GM12878 (cell line): ENCODE data around the gene TRABD2A. TPM values are rescaled to one million over a fixed set of nuclear protein-coding genes. Genes with fewer than 3 reads are reported as not detected.

Experiments
- ATAC-seq: fragments of 200-7000 bp; cut with Tn5 transposase; 3 replicates; pipeline ENCODE4 v1.9.1; 2020; ENCODE audit warnings: mild to moderate bottlenecking, moderate library complexity
- Bru-seq: library from RNA; stranded (reverse); fragments of 400-500 nt; gene quantifications from one replicate; lab custom pipeline; 2021; lab: Mats Ljungman, UMichigan
- BruChase-seq, 2 experiments: library from RNA; stranded (reverse); fragments of 400-500 nt; gene quantifications; one replicate each; lab custom pipeline; 2021; lab: Mats Ljungman, UMichigan
- BruUV-seq: library from RNA; stranded (reverse); fragments of 400-500 nt; replicated peaks from 2 replicates; lab custom pipeline; 2021; lab: Mats Ljungman, UMichigan
- CTCF ChIA-PET: fragments of 300-600 bp; sonication (Branson Sonifier 250); formaldehyde crosslinking; extraction: SDS; loops from one replicate; lab custom pipeline; 2021; ENCODE audit warnings: inconsistent platforms; lab: Yijun Ruan, JAX
- POLR2A ChIA-PET: fragments of 350-600 bp; formaldehyde crosslinking; extraction: SDS; loops from one replicate; lab custom pipeline; 2021; ENCODE audit warnings: inconsistent platforms; lab: Charles Lee
- RAD21 ChIA-PET: fragments of 300-600 bp; sonication (Branson Sonifier 250); formaldehyde crosslinking; loops from one replicate; lab custom pipeline; 2023; ENCODE audit warnings: antibody characterized with exemption; ENCODE audit not compliant: unreplicated experiment; lab: Charles Lee
- SMC1A ChIA-PET: fragments of 300-600 bp; sonication (Branson Sonifier 250); formaldehyde crosslinking; loops from one replicate; lab custom pipeline; 2023; ENCODE audit not compliant: unreplicated experiment, uncharacterized antibody; lab: Charles Lee
- DNase-seq: peaks from one replicate; pipeline ENCODE4 v3.0.0-alpha.2; 2011; ENCODE audit warnings: low read depth, low spot score
- FAIRE-seq: peaks from 3 replicates; lab custom pipeline; 2011; peaks lifted over from hg19 to GRCh38; lab: Jason Lieb, UNC
- H2AFZ ChIP-seq: 2 replicates; pipeline ENCODE4 v1.6.0; 2011; ENCODE audit warnings: low read depth, low read length, control low read depth; ENCODE audit not compliant: control insufficient read depth
- H3K27ac ChIP-seq: 2 replicates; pipeline ENCODE4 v1.5.1; 2011; ENCODE audit warnings: control low read depth; ENCODE audit not compliant: control insufficient read depth, insufficient read depth
- H3K27me3 ChIP-seq, 2 experiments: replicated peaks in 1 of 2; 2 replicates each; pipeline versions ENCODE4 v1.6.0 to v1.6.1; 2011; ENCODE audit warnings: low read length in 1 of 2; ENCODE audit not compliant: control insufficient read depth in 2 of 2, insufficient read depth in 2 of 2
- H3K36me3 ChIP-seq, 2 experiments: 2 replicates each; pipeline ENCODE4 v1.5.1; 2011; ENCODE audit warnings: low read length in 1 of 2; ENCODE audit not compliant: control insufficient read depth in 2 of 2, insufficient read depth in 2 of 2
- H3K4me1 ChIP-seq: 2 replicates; pipeline ENCODE4 v1.6.1; 2011; ENCODE audit warnings: mild to moderate bottlenecking, low read length, moderate library complexity, mixed read lengths; ENCODE audit not compliant: control insufficient read depth, insufficient read depth
- H3K4me2 ChIP-seq: 2 replicates; pipeline ENCODE4 v1.6.0; 2011; ENCODE audit warnings: control low read depth; ENCODE audit not compliant: control insufficient read depth, insufficient read depth
- H3K4me3 ChIP-seq: fragments of 200-600 bp; sonication (generic); 2 replicates; pipeline ENCODE4 v1.5.1; 2016
- H3K79me2 ChIP-seq: 2 replicates; pipeline ENCODE4 v1.6.0; 2011; ENCODE audit warnings: low read length; ENCODE audit not compliant: control insufficient read depth, insufficient read depth
- H3K9ac ChIP-seq: 2 replicates; pipeline ENCODE4 v1.8.0; 2011; ENCODE audit warnings: low read length, control low read depth, mixed read lengths; ENCODE audit not compliant: control insufficient read depth, insufficient read depth
- H3K9me3 ChIP-seq: replicated peaks from 3 replicates; pipeline ENCODE4 v1.5.1; 2011; ENCODE audit warnings: mild to moderate bottlenecking, low read length; ENCODE audit not compliant: control insufficient read depth, insufficient read depth
- H4K20me1 ChIP-seq: 2 replicates; pipeline ENCODE4 v1.6.0; 2011; ENCODE audit not compliant: control insufficient read depth, insufficient read depth
- CEBPB ChIP-seq, 2 experiments: fragments of 150-350 bp in 1 of 2; IDR thresholded peaks; 2 replicates each; pipeline ENCODE4 v1.6.1; 2012 to 2014; ENCODE audit warnings: low read depth in 2 of 2, low read length in 2 of 2, borderline replicate concordance in 1 of 2, inconsistent platforms in 1 of 2
- FOS ChIP-seq: IDR thresholded peaks from 3 replicates; pipeline ENCODE4 v1.6.1; 2011; ENCODE audit warnings: borderline replicate concordance; ENCODE audit not compliant: insufficient read length; ENCODE audit errors: extremely low read depth
- IKZF2 ChIP-seq, 2 experiments: fragments of 450-650 bp; IDR thresholded peaks; 2 replicates each; pipeline ENCODE4 v1.6.1; 2017; ENCODE audit warnings: mild to moderate bottlenecking in 2 of 2, moderate library complexity in 2 of 2
- PKNOX1 ChIP-seq: fragments of 450-650 bp; IDR thresholded peaks from 2 replicates; pipeline ENCODE4 v1.6.1; 2016; ENCODE audit warnings: mild to moderate bottlenecking
- PRDM15 ChIP-seq: fragments of 450-650 bp; formaldehyde crosslinking; IDR thresholded peaks from 2 replicates; pipeline ENCODE4 v1.4.0; 2020; ENCODE audit warnings: mild to moderate bottlenecking, moderate library complexity
- WGBS: methylation state at CpG from one replicate; pipeline ENCODE4 v1.1.6; 2016; ENCODE audit warnings: low lambda C conversion rate; ENCODE audit not compliant: insufficient replicate concordance, insufficient coverage; ENCODE audit errors: missing lambda C conversion rate; 5-methylcytosine and 5-hydroxymethylcytosine counted together
- in situ Hi-C: fragments of 300-500 bp; cut with MboI; formaldehyde crosslinking; loops from 9 replicates; pipeline ENCODE4 v1.14.3; 2018; ENCODE audit warnings: mixed read lengths
- intact Hi-C: fragments of 100-400 bp; cut with micrococcal nuclease; formaldehyde crosslinking; loops from one replicate; pipeline ENCODE4 v1.14.2; 2022; ENCODE audit not compliant: unreplicated experiment
- long read RNA-seq, 2 experiments: library from polyadenylated mRNA; unstranded; transcript quantifications; one replicate each; pipeline ENCODE4 v2.0.0, GENCODE V29; 2019 to 2020
- polyA minus RNA-seq, 3 experiments: library from RNA; depleted of rRNA, polyadenylated mRNA; stranded (reverse); fragments of >200 nt; gene quantifications; 2 replicates each; pipeline ENCODE4 v1.2.3, GENCODE V29; 2011
- polyA plus RNA-seq, 11 experiments: library from polyadenylated mRNA; depleted of rRNA in 4 of 11; unstranded in 6 of 11; stranded (reverse) in 5 of 11; fragments of >200 nt; fragmentation: Nextera tagmentation in 4 of 11; fragmentation: Illumina TruSeq in 1 of 11; extraction: Ambion mirVana in 4 of 11; extraction: Trizol in 1 of 11; gene quantifications; 1 replicate in 1 of 11; 2 replicates in 10 of 11; pipeline versions ENCODE4 v1.2.1 to v1.2.3, GENCODE V29; 2011 to 2016; ENCODE audit warnings: inconsistent platforms in 2 of 11, missing spikeins in 2 of 11, low read depth in 1 of 11
- total RNA-seq, 4 experiments: library from RNA; depleted of rRNA in 3 of 4; stranded (reverse); fragments of >200 nt in 3 of 4; fragmentation: Illumina TruSeq in 1 of 4; extraction: Trizol in 1 of 4; gene quantifications; 2 replicates each; pipeline versions ENCODE4 v1.2.1 to v1.2.3, GENCODE V29; 2013 to 2021
- TF ChIP-seq, protein P1 (sequence below), 3 experiments: IDR thresholded peaks in 2 of 3; conservative IDR thresholded peaks in 1 of 3; 2 replicates each; pipeline ENCODE4 v1.5.1; 2011; ENCODE audit warnings: low read depth in 3 of 3, low read length in 3 of 3, mild to moderate bottlenecking in 3 of 3, control low read depth in 2 of 3, moderate library complexity in 2 of 3, inconsistent platforms in 1 of 3, mixed read lengths in 1 of 3; ENCODE audit not compliant: control insufficient read depth in 2 of 3, insufficient read depth in 1 of 3; ENCODE audit errors: extremely low read depth in 1 of 3

Gene TRABD2A, protein sequence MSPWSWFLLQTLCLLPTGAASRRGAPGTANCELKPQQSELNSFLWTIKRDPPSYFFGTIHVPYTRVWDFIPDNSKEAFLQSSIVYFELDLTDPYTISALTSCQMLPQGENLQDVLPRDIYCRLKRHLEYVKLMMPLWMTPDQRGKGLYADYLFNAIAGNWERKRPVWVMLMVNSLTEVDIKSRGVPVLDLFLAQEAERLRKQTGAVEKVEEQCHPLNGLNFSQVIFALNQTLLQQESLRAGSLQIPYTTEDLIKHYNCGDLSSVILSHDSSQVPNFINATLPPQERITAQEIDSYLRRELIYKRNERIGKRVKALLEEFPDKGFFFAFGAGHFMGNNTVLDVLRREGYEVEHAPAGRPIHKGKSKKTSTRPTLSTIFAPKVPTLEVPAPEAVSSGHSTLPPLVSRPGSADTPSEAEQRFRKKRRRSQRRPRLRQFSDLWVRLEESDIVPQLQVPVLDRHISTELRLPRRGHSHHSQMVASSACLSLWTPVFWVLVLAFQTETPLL
- 17.5 and 20.8 TPM in 2 replicates for total RNA-seq (2013; cell fraction: nucleolus; rRNA removed)
- total RNA-seq (2014; rRNA removed) (7.6 and 9.8 TPM in 2 replicates), total RNA-seq (2014; rRNA removed; fragmentation: Illumina TruSeq; extraction: Trizol) (4.7 and 5.1 TPM in 2 replicates), total RNA-seq (2021) (5.0 and 5.7 TPM in 2 replicates), polyA plus RNA-seq (2011; rRNA removed) (1.9 and 2.0 TPM in 2 replicates), polyA plus RNA-seq (2014; fragmentation: Illumina TruSeq; extraction: Trizol) (5.2 and 5.3 TPM in 2 replicates), polyA plus RNA-seq (2014; fragmentation: Nextera tagmentation; extraction: Ambion mirVana) (1 to 10 TPM; 1.4 to 2.3 TPM), polyA plus RNA-seq (2014; rRNA removed) (6.1 and 6.6 TPM in 2 replicates), polyA plus RNA-seq (2016; fragmentation: Nextera tagmentation; extraction: Ambion mirVana) (1 to 10 TPM; 3.0 to 3.1 TPM), polyA minus RNA-seq (2011; rRNA and poly(A)+ RNA removed) (3.1 TPM in 2 replicates), Bru-seq, nascent RNA (percentile 52 among the genes with signal in this experiment), BruChase-seq, experiment 1, labeled RNA remaining after a 6-hour chase (percentile 51 among the genes with signal in this experiment), BruChase-seq, experiment 2, labeled RNA remaining after a 2-hour chase (percentile 52 among the genes with signal in this experiment)
- polyA plus RNA-seq (2011; ENCODE audit: low read depth) = 0.21 TPM
- polyA plus RNA-seq (2011; cell fraction: cytosol; rRNA removed) = 1.8 and 2.0 TPM in 2 replicates
- 3.2 and 3.3 TPM in 2 replicates for polyA plus RNA-seq (2011; cell fraction: nucleus; rRNA removed)
- 0.39 and 0.49 TPM in 2 replicates for polyA plus RNA-seq (2012)
- polyA minus RNA-seq (2011; cell fraction: cytosol; rRNA and poly(A)+ RNA removed) = 1.4 TPM in 1 of 2 replicates, not detected in the other
- polyA minus RNA-seq (2011; cell fraction: nucleus; rRNA and poly(A)+ RNA removed) = 3.4 and 3.9 TPM in 2 replicates
- long read RNA-seq, experiment 1, partial matches to known transcripts = 0 of 1 reads
- long read RNA-seq, experiment 1, other reads (novel, unspliced or antisense) = 0 of 1 reads
- long read RNA-seq, experiment 2, partial matches to known transcripts = 0 of 15 reads
- long read RNA-seq, experiment 2, other reads (novel, unspliced or antisense) = 7 of 15 reads

DNA sequence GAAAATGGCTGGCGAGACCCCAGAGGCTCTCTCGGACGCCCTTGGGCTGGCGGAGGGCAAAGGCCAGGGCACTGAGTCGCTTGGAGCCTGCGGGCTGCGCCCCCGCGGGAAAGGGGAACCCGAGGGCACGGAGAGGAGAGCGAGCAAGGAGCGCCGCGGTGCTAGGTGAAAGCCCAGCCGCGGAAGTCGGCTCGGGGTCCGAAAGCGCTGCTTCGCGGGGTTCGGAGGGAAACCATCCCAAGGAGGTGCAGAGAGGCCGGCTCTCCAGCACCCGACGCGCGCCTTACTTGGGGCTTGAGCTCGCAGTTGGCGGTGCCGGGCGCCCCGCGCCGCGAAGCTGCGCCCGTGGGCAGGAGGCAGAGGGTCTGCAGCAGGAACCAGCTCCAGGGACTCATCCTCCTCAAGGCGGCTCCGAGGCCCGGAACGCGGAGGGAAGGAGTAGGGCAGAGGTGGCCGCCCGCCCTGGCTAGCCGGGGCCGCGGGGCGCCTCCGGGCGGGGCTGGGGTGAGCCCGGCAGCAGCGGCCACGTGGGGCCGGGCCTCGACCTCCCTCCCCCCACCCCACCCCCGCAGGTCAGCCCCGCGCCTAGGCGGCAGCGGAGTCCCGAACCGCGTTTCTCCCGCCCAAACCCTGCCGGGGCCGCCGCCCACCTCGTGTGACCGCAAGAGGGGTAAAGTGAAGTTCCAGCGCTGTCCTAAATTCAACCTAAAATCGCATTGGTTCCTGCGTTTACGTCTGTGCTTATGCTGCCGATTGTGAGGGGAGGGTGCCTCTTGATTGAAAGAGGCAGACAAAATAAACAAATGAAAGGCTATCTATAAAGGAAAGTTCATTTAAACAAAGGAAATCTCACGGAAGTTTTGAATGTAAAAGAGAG, at the start of gene TRABD2A:
TRABD2A (minus strand) TSS at position 440 of the 877 bp plus-strand sequence; CDS start at position 395, 45 bp downstream.
- Histone ChIP-seq H4K20me1 (no peaks in the 10 kb centered on the region), H3K4me3 (peak within 1 kb of the TSS; percentile 67), H3K4me1 (peaks cover 16% of the 10 kb centered on the region), H3K27me3 (peaks cover 0 to 9% of the 10 kb centered on the region in 2 experiments; a peak in 3 of 4 replicates), H3K36me3 (no peaks in the 10 kb centered on the region), H2AFZ (peak within 1 kb of the TSS; percentile 54), H3K27ac (no peak within 1 kb of the TSS), H3K79me2 (no peaks in the 10 kb centered on the region), H3K9me3 (no peaks in the 10 kb centered on the region), H3K9ac (peak within 1 kb of the TSS; percentile 42), H3K4me2 (peak within 1 kb of the TSS; percentile 97)
- WGBS = 1% methylated on average over 76 of the region's 77 CpGs
- ChIA-PET SMC1A (interaction anchor here (0.5 to 5.4 kb wide), 15 partner anchors 8 to 66 kb away, joined by 3 to 83 read pairs (median 4); no protein-coding TSS in a partner anchor), POLR2A (interaction anchor here (0.7 to 3.1 kb wide), 7 partner anchors 13 to 48 kb away, joined by 3 to 11 read pairs (median 4); no protein-coding TSS in a partner anchor), CTCF (interaction anchor here (0.7 to 11.1 kb wide), 11 partner anchors 10 to 250 kb away, joined by 3 to 133 read pairs (median 5); no protein-coding TSS in a partner anchor), RAD21 (interaction anchor here (1.0 to 7.6 kb wide), 14 partner anchors 9 to 139 kb away, joined by 3 to 74 read pairs (median 4); partner anchors contain the start of gene KCMF1)
- intact Hi-C loops = loop anchor here (1.0 to 5.0 kb wide), 2 partner anchors 24 to 131 kb away; partner anchors contain the start of gene TMSB10
- ATAC-seq (peak; percentile 48), DNase-seq (no peak), FAIRE-seq (no peak)
- BruUV-seq = no TSS peak
- in situ Hi-C loops = loop anchor here (10.0 kb wide), 1 partner anchor 404 kb away; no protein-coding TSS in a partner anchor
- TF ChIP-seq IKZF2 (IDR thresholded peaks at IDR 0.05) (no peak), CEBPB (IDR thresholded peaks at IDR 0.05; ENCODE audit: borderline replicate concordance in 1 of 2, low read depth in 2 of 2, low read length in 2 of 2) (no peak), PKNOX1 (no peak), FOS (no peak), PRDM15 (CRISPR knock-in tag) (no peak)
- TF ChIP-seq, protein P1, sequence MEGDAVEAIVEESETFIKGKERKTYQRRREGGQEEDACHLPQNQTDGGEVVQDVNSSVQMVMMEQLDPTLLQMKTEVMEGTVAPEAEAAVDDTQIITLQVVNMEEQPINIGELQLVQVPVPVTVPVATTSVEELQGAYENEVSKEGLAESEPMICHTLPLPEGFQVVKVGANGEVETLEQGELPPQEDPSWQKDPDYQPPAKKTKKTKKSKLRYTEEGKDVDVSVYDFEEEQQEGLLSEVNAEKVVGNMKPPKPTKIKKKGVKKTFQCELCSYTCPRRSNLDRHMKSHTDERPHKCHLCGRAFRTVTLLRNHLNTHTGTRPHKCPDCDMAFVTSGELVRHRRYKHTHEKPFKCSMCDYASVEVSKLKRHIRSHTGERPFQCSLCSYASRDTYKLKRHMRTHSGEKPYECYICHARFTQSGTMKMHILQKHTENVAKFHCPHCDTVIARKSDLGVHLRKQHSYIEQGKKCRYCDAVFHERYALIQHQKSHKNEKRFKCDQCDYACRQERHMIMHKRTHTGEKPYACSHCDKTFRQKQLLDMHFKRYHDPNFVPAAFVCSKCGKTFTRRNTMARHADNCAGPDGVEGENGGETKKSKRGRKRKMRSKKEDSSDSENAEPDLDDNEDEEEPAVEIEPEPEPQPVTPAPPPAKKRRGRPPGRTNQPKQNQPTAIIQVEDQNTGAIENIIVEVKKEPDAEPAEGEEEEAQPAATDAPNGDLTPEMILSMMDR (IDR thresholded peaks at IDR 0.05 in 2 of 3, conservative IDR thresholded peaks at IDR 0.05 in 1 of 3; ENCODE audit: control insufficient read depth in 2 of 3, extremely low read depth in 1 of 3, insufficient read depth in 1 of 3, low read depth in 3 of 3, low read length in 3 of 3) = no peak
